Stimulated activated CD4-positive, alpha-beta T cell treated with anti-CD3 and anti-CD28 coated beads, Interleukin-12 subunit alpha, Interleukin-12 subunit beta, amount 100 ng/mL, for 24 hours (primary cell): ENCODE results near the gene SLC38A8.
A peak's percentile ranks its signal among the peaks of the same experiment; 100 is the strongest.

Experiments used
- DNase-seq, 2 experiments: peaks; one replicate each; pipeline ENCODE4 v3.0.0-alpha.2; 2020; ENCODE audit warnings: low read depth in 2 of 2

The SLC38A8 gene

DNA sequence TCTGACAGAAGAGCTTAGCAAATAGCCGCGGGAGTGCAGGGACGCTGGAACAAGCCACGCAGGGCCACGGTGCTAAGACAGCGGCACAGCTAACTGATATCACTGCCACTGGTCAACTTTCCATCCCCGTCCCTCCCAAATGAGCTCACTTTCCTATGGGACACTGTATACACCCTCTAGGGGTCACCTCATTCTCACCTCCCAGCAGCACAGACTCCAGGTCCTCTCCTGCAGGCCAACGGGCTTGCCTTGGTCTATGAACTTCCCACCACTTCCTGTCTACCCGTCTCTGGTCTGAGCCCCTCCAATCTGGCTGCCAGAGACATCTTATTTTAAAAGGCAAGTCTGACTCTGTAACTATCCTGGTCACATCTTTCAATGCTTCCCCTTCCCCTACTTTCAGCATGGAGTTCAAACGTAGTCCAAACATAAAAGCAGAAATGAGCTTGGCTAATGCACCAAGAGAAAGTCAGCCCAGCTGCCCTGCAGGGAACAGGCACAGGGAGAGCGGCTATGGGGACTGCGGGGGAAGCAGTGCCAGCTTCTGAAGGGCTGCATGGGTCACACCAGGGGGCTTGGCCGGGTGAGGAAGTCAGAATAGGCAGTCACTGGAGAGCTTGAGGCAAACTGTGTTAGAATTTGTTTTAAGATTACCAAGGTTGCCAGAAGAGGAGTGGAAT, 26.3 kb upstream of the SLC38A8 start:
- DNase-seq, result no peak

DNA sequence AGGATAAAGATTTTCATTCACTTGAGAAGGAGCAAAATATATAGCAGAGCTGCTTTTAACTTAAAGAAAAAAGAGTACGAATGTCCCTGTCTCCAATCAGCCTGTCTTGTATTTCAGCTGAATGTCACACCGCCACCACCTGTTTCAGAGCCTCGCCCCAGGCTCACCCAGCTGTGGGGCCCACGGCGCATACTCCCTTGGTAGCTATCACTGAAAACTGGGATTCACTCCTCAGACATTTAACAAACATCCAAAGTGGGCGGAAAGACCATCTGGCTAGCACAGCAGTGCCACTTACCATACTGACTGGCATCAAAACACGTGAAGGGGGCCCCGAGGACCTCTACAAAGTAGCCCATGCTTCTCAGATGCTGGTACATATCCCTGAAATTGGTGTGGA, 25.4 kb upstream of the SLC38A8 start:
- DNase-seq, result no peak

DNA sequence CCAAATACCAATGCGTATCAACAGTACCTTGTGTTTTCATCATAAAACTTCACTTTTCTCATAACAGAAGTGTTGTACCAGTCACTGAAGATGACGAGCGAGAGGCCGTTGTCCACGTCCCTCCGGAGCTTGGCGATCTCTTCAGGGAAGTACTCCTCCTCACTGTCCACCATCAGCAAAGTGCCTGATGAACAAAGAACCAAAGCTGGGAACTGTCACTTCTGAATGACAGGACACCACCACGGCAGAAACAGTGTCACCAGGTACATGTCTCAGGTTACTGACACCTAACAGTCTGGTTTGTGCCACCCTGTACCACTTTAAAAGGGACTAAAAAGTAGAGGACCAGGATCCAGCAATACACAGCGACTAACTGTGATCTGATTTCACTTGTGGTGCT, 25.0 kb upstream of the SLC38A8 start:
- no peak for DNase-seq

DNA sequence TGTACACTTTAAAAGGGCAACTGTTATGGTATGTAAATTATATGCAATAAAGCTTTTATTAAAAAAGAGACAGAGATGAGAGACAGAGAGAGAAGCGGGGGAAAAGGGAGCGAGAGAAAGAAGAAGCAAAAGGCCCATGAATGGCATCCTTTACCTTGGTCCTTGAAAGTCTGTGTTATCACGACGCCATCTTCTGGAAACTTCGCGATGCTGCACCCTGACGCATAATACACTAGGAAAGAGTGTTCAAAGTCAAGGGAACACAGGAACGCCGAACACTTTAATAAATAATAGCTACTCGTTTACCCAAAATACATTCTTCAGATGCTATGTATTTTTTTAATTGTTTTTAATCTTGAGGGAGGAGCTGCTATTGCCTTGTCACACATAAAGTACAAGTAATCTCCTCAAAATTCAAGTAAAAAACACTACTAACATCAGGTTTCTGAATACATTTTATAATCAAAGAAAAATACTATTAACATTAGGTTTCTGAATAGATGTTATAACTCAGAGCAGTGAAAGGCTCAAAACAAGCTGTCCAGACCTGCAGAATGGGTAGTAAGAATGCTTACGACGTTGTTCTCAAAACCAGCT, 23.0 kb upstream of the SLC38A8 start:
- DNase-seq, result no peak

DNA sequence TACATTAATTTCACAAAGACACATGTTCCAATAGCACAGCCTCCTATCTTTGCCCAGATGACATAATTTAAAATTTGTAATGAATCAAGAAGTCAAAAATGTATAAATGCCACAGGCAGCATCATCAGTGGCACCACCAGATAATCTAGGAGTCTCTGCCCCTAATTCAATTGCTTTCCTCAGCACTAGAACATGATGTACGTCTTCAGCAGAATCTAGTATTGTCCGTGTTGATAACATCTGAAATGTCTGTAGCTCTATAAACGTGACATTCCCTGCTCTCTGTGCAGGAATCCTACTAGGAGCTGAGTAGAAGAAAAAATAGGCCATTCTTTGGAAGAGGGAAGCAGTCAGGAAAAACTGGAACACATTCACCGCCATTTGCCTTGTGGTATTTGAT, 21.4 kb upstream of the SLC38A8 start:
- no peak for DNase-seq

DNA sequence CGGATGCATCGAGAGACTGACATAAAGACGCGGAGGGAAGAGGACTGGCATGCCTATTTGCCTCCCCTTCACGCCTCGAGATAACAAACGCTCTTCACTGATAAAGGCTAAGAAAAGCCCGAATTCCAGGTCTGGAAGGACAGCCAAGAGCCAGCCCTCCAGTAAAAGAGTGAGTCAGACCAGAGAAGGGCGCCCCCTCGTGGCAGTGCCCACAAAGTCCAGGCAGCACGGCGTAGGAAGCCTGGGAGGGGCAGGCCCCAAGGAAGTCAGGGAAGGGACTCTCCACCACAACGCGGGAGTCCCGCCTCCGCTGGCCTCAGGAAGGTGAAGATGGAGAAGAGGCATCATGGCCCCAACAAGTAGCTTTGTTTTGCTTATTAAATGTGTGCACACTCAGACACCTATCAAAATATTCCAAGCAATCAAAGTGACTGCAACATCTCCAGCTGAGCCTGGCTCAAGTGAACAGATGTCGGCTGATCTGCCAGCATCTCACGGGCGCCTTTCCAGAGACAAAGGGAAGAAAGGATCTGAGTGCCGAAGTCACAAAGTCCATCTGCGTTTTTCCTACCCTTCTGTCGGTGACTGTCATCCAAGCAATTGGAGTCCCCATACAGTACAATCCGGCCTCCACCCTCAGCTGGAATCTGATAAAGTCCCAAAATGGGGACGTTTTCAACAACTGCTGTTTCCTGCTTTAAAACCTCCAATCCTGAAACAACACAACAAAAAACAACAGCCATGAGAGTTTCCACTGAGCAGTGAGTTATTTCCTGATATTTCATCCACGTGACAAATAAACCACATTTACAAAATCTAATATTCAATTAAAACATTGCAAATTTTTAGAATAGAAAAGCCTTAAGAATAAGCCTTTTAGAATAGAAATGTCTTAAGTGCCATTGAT, 20.4 kb upstream of the SLC38A8 start:
- peak; percentile 25 to 65 for DNase-seq

DNA sequence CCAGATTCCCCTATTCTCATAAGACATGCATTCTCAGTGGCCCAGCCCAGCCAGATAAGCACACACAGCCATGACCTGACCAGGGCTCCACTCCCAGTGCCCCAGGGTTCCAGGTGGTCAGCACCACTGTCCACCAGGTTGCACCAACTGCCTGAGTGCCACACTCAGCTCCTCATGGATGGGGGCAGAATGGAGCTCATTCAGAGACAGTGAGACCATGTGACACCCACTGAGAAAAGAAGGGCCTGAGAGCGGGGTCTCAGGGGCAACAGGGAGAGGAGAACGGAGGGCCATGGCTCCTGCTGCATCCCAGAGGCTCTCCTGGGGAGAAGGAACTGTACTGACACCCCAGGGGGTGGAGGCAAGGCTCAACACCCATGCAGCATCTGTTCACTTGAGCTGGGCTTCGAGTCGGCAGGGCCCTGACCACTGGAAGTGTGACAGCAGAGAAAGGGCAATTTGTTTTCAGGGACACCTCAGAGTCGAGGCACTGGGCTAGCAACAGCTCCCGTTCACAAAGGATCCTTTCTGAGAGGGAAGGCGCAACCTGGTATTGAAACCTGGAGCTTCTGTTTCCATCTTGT, 18.7 kb upstream of the SLC38A8 start:
- DNase-seq, result no peak

DNA sequence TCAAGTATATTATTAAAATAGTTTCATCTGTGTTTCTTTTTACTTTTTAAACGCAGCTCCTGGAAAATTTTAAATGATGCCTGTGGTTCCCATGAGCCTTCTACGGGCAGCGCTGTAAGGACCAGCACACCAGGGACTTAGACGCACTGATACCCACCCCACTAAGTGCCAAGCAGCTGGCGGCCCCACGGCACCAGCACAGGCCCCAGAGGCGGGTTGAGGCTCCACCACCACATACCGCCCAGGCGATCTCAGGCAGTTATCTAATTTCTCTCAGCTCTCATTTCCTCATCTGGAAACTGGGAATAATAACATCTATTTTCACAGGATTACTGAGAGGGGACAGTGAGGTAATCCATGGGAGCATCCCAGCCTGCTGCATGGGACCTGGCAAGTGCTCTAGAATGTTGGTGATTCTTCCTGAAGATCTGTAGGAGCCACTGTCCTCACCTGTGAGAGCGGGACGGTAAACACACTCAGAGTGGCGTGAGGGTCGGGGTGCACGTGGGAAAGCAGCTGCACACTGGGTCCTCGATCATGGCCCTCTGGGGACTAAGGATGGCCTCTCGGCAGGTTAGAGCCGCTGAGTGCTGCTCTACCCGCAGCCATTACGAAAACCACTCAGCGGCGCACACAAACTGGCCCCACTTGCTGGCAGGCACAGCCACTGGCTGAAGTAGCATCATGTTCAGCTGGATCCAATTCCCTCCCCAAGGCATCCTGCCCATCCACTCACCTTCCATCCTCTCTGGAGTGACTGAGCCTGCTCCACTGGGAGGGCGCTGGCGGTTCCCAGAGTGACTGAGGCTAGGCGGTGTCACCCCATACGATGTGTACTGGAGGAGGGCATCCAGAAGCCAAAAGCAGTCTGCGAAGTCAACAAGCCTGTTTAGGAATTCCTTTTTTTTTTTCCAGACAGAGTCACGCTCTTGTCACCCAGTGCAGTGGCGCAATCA, 17.6 kb upstream of the SLC38A8 start:
- DNase-seq, result no peak

DNA sequence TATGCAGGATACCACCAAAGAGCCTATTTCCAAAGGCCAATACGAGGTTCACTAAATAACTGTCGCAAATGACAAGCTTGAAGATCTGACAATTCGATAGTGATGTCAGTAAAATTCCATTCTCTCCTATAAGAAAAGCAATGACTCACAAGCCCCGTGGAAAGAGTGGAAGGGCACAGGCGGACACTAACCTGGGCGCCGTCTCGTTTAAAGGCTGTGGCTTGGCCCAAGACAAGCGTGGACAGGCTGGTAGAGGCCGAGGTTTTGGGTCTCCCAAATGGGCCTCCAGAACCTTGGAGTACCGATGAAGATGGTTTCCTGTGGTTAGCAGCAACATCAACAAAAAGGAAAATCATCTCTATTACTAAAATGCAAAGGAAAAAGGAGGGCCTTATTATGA, 16.5 kb upstream of the SLC38A8 start:
- DNase-seq, result no peak

DNA sequence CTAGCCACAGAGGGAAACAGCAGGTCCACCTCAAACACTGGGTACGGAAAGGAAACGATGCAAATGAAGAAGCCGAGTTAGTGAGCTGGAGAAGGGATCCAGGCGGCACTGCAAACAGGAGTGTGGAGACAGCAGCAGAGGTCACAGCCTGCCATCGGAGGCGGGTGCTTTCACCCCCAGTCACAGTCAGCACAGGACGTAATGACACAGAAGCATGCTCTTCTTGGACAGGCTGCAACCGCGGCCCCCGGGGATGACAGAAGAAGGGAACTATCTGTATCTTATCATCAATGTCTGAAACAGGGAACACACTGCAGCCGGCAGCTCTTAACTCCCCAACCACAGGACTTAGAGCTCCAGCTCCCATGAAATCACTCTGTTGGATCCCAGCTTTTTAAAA, 16.1 kb upstream of the SLC38A8 start:
- no peak for DNase-seq

DNA sequence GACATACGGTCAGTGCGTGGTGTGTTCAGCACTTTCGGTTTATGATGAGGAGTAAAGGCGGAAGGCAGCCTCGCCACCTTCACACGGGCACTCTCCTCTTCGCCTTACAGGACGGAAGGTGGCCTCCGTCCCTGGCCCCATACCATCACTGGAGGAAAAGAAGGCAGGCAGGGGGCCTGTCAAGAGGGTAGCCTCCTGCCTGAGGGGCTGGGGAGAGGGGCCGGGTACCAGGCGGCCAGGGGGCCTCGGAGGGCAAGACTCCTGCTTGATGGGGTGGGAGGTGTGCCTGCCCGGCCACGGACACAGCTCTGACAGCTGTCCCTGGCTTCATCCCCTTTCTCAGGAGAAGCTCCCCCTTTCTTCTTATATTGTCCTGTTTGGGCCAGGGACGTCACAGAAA, 15.6 kb upstream of the SLC38A8 start:
- DNase-seq, result no peak

DNA sequence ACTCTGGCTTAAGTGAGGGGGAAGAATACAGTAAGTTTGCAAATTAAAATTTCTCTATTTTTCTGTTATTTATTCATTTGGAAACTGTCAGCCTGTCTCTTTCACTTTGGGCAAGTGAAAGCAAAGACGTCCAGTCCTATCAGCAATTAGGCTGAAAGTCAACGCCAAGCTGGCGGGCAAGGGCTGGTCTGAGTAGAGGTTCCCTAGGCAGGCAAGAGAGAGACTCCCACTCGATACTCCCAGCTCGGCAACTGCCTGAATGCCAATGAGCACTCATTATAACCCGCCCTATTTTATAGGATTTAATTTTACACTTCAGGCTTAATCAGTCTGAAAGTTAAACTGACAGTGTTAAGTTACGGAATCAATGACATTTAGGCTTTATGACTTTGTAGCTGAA, 14.3 kb upstream of the SLC38A8 start:
- no peak for DNase-seq

DNA sequence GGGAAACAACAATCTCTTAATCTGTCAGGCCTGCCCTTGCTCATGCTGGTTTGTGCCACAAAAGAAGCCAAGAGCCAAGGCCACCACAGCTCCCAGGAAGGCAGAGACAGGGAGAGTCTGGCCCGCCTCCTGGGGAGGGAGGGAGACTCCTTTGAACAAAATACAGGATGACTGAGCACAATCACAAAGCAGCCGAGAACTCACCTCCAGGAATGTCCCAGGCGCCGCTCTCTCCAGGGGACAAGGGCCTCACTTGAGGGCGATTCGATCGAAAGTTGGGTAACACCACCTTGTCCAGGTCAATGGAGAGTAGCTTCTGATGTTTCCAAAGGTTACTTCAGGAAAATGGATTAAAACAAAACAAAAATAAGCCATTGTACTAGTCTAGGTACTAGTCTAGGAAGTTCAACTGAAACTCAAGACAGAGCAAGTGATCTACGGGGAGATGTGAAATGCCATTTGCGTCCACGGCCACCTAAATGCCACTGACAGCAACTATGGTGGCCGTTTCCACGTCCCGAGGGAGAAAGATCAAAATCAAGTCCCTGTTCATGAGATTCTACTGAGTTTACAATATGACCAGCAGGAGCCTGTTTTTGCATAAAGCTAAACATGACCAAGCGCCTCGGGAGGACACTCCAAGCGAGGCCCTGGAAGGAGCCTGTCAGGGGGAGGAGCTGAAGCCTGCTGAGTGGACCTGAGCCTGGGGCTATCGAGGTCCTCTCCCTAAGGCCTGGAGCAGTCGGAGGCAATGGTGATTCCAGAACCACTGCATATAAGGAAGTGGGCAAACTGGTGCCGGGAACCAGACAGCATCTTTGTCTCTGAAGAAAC, 13.4 kb upstream of the SLC38A8 start:
- DNase-seq, result no peak

DNA sequence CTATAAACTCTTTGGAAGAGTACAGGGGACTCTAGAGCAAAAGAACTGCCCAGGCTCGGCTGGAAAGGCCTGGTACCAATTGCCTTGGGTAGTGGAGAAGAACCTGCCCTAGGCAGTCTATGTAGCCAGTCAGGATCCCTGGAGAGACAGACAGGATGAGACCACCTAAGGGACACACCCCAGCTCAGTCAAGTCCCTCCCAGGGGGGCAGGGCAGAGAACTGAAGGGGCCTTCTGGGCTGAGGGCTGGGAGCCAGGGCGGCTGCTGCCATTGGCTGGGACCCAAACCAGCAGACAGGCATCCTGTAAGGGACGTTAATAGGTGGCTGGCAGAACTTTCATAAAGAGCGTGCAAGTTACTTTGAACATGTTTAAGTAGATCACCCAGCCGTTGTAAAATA, 12.8 kb upstream of the SLC38A8 start:
- DNase-seq, result no peak

DNA sequence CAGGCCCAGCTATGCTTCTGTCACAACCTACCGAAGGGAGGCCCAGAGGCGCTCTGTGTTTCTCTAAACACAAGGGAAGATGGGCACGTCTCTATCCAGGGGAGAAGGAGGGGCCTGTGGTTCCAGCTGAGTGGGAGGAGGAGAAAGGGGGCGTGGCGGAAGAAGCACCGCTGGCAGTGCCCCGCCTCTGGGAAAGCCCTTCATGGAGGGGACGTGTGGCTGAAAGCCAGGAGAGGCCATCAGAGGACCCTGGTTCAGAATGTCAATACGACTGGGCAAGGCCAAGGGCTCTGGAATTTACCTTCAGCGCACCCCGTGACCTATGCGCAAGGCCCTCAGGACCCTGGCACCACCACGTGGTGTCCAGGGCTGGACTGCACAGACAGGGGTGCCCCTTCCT, 12.3 kb upstream of the SLC38A8 start:
- no peak for DNase-seq

DNA sequence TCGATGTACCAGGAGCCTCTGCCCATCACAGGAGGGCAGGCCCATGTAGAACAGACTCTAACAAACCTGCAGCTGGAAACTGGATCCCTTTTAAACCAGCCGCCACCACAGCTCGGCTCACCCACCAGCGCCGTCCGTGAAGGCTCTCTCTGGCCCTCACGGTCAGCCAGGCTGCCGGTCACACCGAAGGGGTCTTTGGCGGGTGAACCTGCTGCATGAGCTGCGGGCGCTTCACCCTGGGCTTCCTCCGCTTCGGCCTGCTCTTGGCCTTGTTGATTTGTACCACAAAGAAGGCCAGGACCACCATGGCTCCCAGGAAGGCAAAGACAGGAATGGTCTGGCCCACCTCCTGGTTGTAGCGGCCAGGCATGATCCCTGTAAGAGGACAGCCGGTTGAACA, 11.7 kb upstream of the SLC38A8 start:
- no peak for DNase-seq

DNA sequence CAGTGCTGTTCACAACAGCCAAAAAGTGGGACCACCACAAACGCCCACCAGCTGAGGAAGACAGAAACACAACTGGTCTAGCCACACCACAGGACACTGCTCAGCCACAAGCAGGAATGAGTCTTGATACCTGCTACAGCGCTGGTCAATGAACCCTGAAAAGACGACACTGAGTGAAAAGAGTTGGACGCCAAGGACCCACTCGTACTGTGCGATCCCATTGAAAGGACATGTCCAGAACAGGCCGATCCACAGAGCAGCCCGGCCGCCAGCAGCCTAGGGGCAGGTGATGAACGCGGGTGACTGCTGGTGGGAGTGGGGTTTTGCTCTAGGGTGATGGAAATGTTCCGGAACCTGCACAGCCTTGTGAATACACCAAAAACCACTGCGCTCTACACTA, 10.6 kb upstream of the SLC38A8 start:
- DNase-seq, result no peak

DNA sequence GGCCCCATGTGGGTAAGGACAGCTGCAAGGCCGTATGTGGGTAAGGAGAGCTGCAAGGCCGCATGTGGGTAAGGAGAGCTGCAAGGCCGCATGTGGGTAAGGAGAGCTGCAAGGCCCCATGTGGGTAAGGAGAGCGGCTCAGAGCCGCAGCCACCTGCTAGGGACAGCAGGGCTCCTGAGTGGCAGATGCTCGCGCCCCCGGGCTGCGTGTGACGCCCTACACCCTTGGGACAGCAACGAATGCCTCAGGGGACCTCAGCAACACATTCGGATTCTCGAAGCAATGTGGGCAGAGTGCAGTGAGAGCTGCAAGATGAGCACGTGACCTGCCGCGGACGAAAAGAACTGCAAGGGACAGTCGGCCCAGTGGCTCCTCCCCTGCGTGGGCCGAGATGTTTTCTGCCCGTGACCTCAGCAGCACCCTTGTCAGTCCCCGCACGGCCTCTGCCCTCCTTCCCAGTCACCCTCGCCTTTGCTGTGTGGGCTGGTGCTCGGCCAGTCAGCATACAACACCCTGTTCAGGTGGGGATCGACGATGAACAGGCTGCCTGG, 9.6 kb upstream of the SLC38A8 start:
- no peak for DNase-seq

DNA sequence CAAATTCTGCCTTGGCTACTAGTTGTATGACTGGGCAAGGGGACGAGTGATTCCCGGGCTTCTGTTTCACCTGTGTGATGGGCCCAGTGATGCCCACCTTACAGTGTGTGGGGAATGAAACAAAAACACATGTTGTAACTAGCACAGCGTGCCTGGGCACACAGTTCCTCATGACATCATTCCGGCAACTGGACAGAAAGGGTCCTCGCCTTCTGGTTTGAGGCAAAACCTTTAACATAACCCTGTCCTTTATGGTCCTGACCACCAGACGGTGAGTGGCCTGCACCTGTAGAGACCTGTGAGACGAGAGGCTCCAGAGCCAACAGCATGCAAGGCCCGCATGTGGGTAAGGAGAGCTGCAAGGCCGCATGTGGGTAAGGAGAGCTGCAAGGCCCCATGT, 7.7 kb upstream of the SLC38A8 start:
- DNase-seq, result no peak

DNA sequence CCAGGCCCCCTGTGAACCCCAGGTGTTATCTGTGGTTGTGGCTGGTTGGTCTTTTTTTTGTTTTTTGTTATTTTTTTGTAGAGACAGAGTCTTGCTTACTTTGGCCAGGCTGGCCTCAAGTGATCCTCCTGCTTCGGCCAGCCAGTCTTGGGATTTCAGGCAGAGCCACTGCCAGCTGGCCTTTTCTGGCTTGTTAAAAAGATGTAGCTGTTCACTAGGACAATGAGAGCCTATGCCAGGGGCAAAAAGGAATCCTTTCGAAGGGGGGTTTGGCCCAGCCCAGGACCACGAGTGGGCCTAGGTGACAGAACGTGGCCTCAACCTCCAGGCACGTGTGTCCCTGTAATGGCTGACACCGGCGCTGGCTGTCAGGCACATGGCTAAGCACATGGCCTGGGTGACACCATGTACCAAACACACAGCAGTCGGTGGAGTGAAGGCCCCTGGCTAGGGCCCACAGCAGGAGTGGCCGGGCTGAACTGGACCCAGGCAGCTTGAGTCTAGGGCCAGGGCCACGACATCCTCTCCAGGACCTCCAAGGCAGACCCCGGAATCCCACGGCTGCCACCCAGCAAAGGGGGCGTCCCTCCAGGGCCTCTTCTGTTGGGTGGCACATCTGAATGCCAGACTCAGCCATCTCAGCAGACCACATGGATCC, 6.9 kb upstream of the SLC38A8 start:
- DNase-seq, result no peak
